ENCODE results near the gene SPDYE1. TPM values are rescaled to one million over a fixed set of nuclear protein-coding genes. Genes with fewer than 3 reads are reported as not detected.
"Not testable (repeated sequence)": the region's sequence is repeated elsewhere in the genome, so short reads cannot be mapped to it uniquely, and the experiment has no call there.

SPDYE1 gene
- polyA plus RNA-seq, 1 donor (not counting 4 experiments of a cell fraction or from before 2014, with no cell fraction given) = not detected

DNA sequence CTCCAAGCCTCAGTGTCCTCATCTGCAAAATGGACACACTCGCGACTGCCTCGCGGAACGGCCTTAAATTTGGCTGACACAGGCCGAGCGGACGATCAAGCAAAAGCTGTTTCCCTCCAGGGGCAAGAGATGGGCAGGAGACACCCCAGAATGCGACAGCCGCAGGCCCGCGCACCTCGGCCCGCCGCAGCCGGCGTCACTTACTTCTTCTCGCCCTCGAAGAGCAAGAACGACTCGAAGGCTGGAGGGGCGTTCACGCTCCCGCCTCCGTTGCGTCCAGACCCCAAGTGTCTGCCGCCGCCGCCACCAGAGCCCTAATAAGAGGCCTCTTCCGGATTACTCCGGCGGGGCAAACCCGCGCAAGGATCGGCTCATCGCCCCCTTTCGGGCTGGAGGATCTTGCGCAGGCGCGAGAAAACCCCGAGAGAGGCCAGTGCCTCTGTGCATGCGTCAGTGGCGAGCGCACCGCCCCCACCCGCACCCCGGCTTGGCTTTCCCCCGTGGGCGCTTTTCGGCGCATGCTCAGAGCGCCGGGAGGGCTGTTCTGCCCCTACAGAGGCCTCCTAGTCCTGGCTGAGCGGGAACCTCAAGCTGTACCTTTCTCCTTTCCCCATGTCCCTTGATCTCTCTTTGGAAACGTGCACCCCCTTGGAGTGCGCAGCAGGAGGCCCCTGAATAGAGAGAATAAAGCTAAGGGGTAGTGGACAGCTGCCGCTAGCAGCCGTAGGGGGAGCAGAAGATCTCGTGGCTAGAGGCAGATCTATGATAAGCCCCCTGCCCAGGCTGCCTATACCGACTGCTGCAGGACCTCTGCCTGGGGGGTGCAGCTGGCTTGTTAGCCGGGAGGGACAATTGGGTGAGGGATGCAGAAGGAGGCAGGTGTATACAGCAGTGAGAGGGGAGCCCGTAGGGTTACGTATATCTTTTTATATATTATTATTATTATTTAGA, 21.4 kb downstream of the SPDYE1 start:
- Histone ChIP-seq H3K4me3 (ENCODE audit: control insufficient read depth in 2 of 3, extremely low read depth in 1 of 3, insufficient read depth in 2 of 3, low read depth in 1 of 3, low read length in 3 of 3) (peak overlapping the region; percentile 71 to 78 (median 73)), H2AFZ (ENCODE audit: control insufficient read depth, low read length) (peak overlapping the region; percentile 63), H3K27ac (ENCODE audit: control insufficient read depth, insufficient read depth, low read length) (peak overlapping the region; percentile 56), H3K9ac (ENCODE audit: control insufficient read depth, extremely low read depth, insufficient read depth, low read length) (peak overlapping the region; percentile 85), H3K4me2 (ENCODE audit: control insufficient read depth, extremely low read depth, insufficient read depth, low read depth, low read length) (peak overlapping the region; percentile 27)
- H3K36me3 ChIP-seq (ENCODE audit: control insufficient read depth in 2 of 2, extremely low read depth in 1 of 2, insufficient read depth in 2 of 2, low read length in 2 of 2); H3K27me3 ChIP-seq (ENCODE audit: control insufficient read depth, extremely low read depth, insufficient read depth, low read length); FAIRE-seq; H3K9me3 ChIP-seq (ENCODE audit: control insufficient read depth, low read depth, low read length); H3K4me1 ChIP-seq (ENCODE audit: control insufficient read depth, extremely low read depth, insufficient read depth, low read length); H4K20me1 ChIP-seq (ENCODE audit: control insufficient read depth, extremely low read depth, insufficient read depth, low read length); H3K79me2 ChIP-seq (ENCODE audit: control insufficient read depth, insufficient read depth, low read length); dilution Hi-C loops (cut with MboI; ENCODE audit: extremely low pct_ligation_motif_present, low sequenced_read_pairs); H3K9me1 ChIP-seq (ENCODE audit: control insufficient read depth, extremely low read depth, insufficient read depth, low read length): not testable (repeated sequence)
- peak; percentile 63 for DNase-seq (ENCODE audit: low read depth, low spot score)
- TF ChIP-seq, protein P1, sequence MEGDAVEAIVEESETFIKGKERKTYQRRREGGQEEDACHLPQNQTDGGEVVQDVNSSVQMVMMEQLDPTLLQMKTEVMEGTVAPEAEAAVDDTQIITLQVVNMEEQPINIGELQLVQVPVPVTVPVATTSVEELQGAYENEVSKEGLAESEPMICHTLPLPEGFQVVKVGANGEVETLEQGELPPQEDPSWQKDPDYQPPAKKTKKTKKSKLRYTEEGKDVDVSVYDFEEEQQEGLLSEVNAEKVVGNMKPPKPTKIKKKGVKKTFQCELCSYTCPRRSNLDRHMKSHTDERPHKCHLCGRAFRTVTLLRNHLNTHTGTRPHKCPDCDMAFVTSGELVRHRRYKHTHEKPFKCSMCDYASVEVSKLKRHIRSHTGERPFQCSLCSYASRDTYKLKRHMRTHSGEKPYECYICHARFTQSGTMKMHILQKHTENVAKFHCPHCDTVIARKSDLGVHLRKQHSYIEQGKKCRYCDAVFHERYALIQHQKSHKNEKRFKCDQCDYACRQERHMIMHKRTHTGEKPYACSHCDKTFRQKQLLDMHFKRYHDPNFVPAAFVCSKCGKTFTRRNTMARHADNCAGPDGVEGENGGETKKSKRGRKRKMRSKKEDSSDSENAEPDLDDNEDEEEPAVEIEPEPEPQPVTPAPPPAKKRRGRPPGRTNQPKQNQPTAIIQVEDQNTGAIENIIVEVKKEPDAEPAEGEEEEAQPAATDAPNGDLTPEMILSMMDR (optimal IDR thresholded peaks at IDR 0.05 in 1 of 3, IDR thresholded peaks at IDR 0.05 in 1 of 3, conservative IDR thresholded peaks at IDR 0.05 in 1 of 3; ENCODE audit: extremely low read depth in 1 of 3, insufficient read depth in 2 of 3, low read length in 3 of 3) = peak in 2 of 3 experiments; percentile 66

GRCh38 chr7:44019825-44020224, 22.1 kb downstream of the SPDYE1 start:
- H2AFZ ChIP-seq (ENCODE audit: control insufficient read depth, low read length); FAIRE-seq; H3K4me2 ChIP-seq (ENCODE audit: control insufficient read depth, extremely low read depth, insufficient read depth, low read depth, low read length); H3K27me3 ChIP-seq (ENCODE audit: control insufficient read depth, extremely low read depth, insufficient read depth, low read length); dilution Hi-C loops (cut with MboI; ENCODE audit: extremely low pct_ligation_motif_present, low sequenced_read_pairs); DNase-seq (ENCODE audit: low read depth, low spot score); H3K27ac ChIP-seq (ENCODE audit: control insufficient read depth, insufficient read depth, low read length); H3K36me3 ChIP-seq (ENCODE audit: control insufficient read depth in 2 of 2, extremely low read depth in 1 of 2, insufficient read depth in 2 of 2, low read length in 2 of 2); H3K9me3 ChIP-seq (ENCODE audit: control insufficient read depth, low read depth, low read length); H3K4me1 ChIP-seq (ENCODE audit: control insufficient read depth, extremely low read depth, insufficient read depth, low read length); H4K20me1 ChIP-seq (ENCODE audit: control insufficient read depth, extremely low read depth, insufficient read depth, low read length); H3K9me1 ChIP-seq (ENCODE audit: control insufficient read depth, extremely low read depth, insufficient read depth, low read length); H3K9ac ChIP-seq (ENCODE audit: control insufficient read depth, extremely low read depth, insufficient read depth, low read length); H3K79me2 ChIP-seq (ENCODE audit: control insufficient read depth, insufficient read depth, low read length); H3K4me3 ChIP-seq (ENCODE audit: control insufficient read depth in 2 of 3, extremely low read depth in 1 of 3, insufficient read depth in 2 of 3, low read depth in 1 of 3, low read length in 3 of 3): not testable (repeated sequence)

GRCh38 chr7:44022069-44022468, 24.4 kb downstream of the SPDYE1 start:
- H3K4me3 ChIP-seq (ENCODE audit: control insufficient read depth in 2 of 3, extremely low read depth in 1 of 3, insufficient read depth in 2 of 3, low read depth in 1 of 3, low read length in 3 of 3); dilution Hi-C loops (cut with MboI; ENCODE audit: extremely low pct_ligation_motif_present, low sequenced_read_pairs); H3K4me2 ChIP-seq (ENCODE audit: control insufficient read depth, extremely low read depth, insufficient read depth, low read depth, low read length); DNase-seq (ENCODE audit: low read depth, low spot score); H3K36me3 ChIP-seq (ENCODE audit: control insufficient read depth in 2 of 2, extremely low read depth in 1 of 2, insufficient read depth in 2 of 2, low read length in 2 of 2); H3K9ac ChIP-seq (ENCODE audit: control insufficient read depth, extremely low read depth, insufficient read depth, low read length); H2AFZ ChIP-seq (ENCODE audit: control insufficient read depth, low read length); H3K27me3 ChIP-seq (ENCODE audit: control insufficient read depth, extremely low read depth, insufficient read depth, low read length); H3K9me3 ChIP-seq (ENCODE audit: control insufficient read depth, low read depth, low read length); H3K79me2 ChIP-seq (ENCODE audit: control insufficient read depth, insufficient read depth, low read length); H3K27ac ChIP-seq (ENCODE audit: control insufficient read depth, insufficient read depth, low read length); H3K9me1 ChIP-seq (ENCODE audit: control insufficient read depth, extremely low read depth, insufficient read depth, low read length); FAIRE-seq; H3K4me1 ChIP-seq (ENCODE audit: control insufficient read depth, extremely low read depth, insufficient read depth, low read length); H4K20me1 ChIP-seq (ENCODE audit: control insufficient read depth, extremely low read depth, insufficient read depth, low read length): not testable (repeated sequence)

GRCh38 chr7:44022796-44023467, 25.2 kb downstream of the SPDYE1 start:
- DNase-seq (ENCODE audit: low read depth, low spot score); H3K9me3 ChIP-seq (ENCODE audit: control insufficient read depth, low read depth, low read length); H2AFZ ChIP-seq (ENCODE audit: control insufficient read depth, low read length); H3K79me2 ChIP-seq (ENCODE audit: control insufficient read depth, insufficient read depth, low read length); H3K9me1 ChIP-seq (ENCODE audit: control insufficient read depth, extremely low read depth, insufficient read depth, low read length); H3K36me3 ChIP-seq (ENCODE audit: control insufficient read depth in 2 of 2, extremely low read depth in 1 of 2, insufficient read depth in 2 of 2, low read length in 2 of 2); FAIRE-seq; H3K9ac ChIP-seq (ENCODE audit: control insufficient read depth, extremely low read depth, insufficient read depth, low read length); H3K4me2 ChIP-seq (ENCODE audit: control insufficient read depth, extremely low read depth, insufficient read depth, low read depth, low read length); H3K4me3 ChIP-seq (ENCODE audit: control insufficient read depth in 2 of 3, extremely low read depth in 1 of 3, insufficient read depth in 2 of 3, low read depth in 1 of 3, low read length in 3 of 3); H4K20me1 ChIP-seq (ENCODE audit: control insufficient read depth, extremely low read depth, insufficient read depth, low read length); H3K4me1 ChIP-seq (ENCODE audit: control insufficient read depth, extremely low read depth, insufficient read depth, low read length); H3K27ac ChIP-seq (ENCODE audit: control insufficient read depth, insufficient read depth, low read length); H3K27me3 ChIP-seq (ENCODE audit: control insufficient read depth, extremely low read depth, insufficient read depth, low read length); dilution Hi-C loops (cut with MboI; ENCODE audit: extremely low pct_ligation_motif_present, low sequenced_read_pairs): not testable (repeated sequence)

Data from keratinocyte (primary cell).